ENCODE data around the gene SEL1L2.

The SEL1L2 gene

GRCh38 chr20:13844296-13844695 is 146.1 kb downstream of the SEL1L2 start:
- no peak overlapping the region for H3K27ac ChIP-seq
- no peak overlapping the region for H2AFZ ChIP-seq (ENCODE audit: low read depth)
- no peaks in the 10 kb centered on the region for H3K4me1 ChIP-seq (ENCODE audit: low read depth, poor library complexity, severe bottlenecking)
- H3K9ac ChIP-seq, result no peak overlapping the region
- no peaks in the 10 kb centered on the region for H4K20me1 ChIP-seq (ENCODE audit: insufficient read depth)
- no peaks in the 10 kb centered on the region for H3K36me3 ChIP-seq (ENCODE audit: insufficient read depth)
- no peak overlapping the region for H3K4me3 ChIP-seq (IDR thresholded peaks at IDR 0.05; ENCODE audit: insufficient read depth, low read depth, low read length)
- TF ChIP-seq CTCF (conservative IDR thresholded peaks at IDR 0.05; ENCODE audit: low read depth, low read length), result no peak
- no peaks in the 10 kb centered on the region for H3K27me3 ChIP-seq (ENCODE audit: insufficient read depth, low read depth)
- H3K79me2 ChIP-seq (ENCODE audit: insufficient read depth, low read depth), result no peaks in the 10 kb centered on the region
- no peak overlapping the region for H3K4me2 ChIP-seq

GRCh38 chr20:13841206-13841605 is 149.2 kb downstream of the SEL1L2 start:
- H4K20me1 ChIP-seq (ENCODE audit: insufficient read depth), result no peaks in the 10 kb centered on the region

GRCh38 chr20:13840093-13840465 is 150.3 kb downstream of the SEL1L2 start:
- H3K9ac ChIP-seq, result no peak overlapping the region
- H3K4me1 ChIP-seq (ENCODE audit: low read depth, poor library complexity, severe bottlenecking), result no peaks in the 10 kb centered on the region
- H3K36me3 ChIP-seq (ENCODE audit: insufficient read depth), result no peaks in the 10 kb centered on the region
- no peaks in the 10 kb centered on the region for H3K79me2 ChIP-seq (ENCODE audit: insufficient read depth, low read depth)
- no peak overlapping the region for H3K4me3 ChIP-seq (IDR thresholded peaks at IDR 0.05; ENCODE audit: insufficient read depth, low read depth, low read length)
- TF ChIP-seq CTCF (conservative IDR thresholded peaks at IDR 0.05; ENCODE audit: low read depth, low read length), result no peak
- no peaks in the 10 kb centered on the region for H3K27me3 ChIP-seq (ENCODE audit: insufficient read depth, low read depth)
- H2AFZ ChIP-seq (ENCODE audit: low read depth), result no peak overlapping the region
- no peaks in the 10 kb centered on the region for H4K20me1 ChIP-seq (ENCODE audit: insufficient read depth)
- H3K4me2 ChIP-seq, result no peak overlapping the region
- H3K27ac ChIP-seq, result no peak overlapping the region

More at GRCh38 chr20:13841206-13841605, 149.2 kb downstream of the SEL1L2 start:
- Histone ChIP-seq H3K4me3 (IDR thresholded peaks at IDR 0.05; ENCODE audit: insufficient read depth, low read depth, low read length) (no peak overlapping the region), H2AFZ (ENCODE audit: low read depth) (no peak overlapping the region), H3K4me2 (no peak overlapping the region), H3K79me2 (ENCODE audit: insufficient read depth, low read depth) (no peaks in the 10 kb centered on the region), H3K4me1 (ENCODE audit: low read depth, poor library complexity, severe bottlenecking) (no peaks in the 10 kb centered on the region), H3K27me3 (ENCODE audit: insufficient read depth, low read depth) (no peaks in the 10 kb centered on the region), H3K36me3 (ENCODE audit: insufficient read depth) (no peaks in the 10 kb centered on the region), H3K9ac (no peak overlapping the region), H3K27ac (no peak overlapping the region)
- TF ChIP-seq CTCF (conservative IDR thresholded peaks at IDR 0.05; ENCODE audit: low read depth, low read length), result no peak

GRCh38 chr20:13839421-13840092 is 150.9 kb downstream of the SEL1L2 start:
- no peaks in the 10 kb centered on the region for H3K4me1 ChIP-seq (ENCODE audit: low read depth, poor library complexity, severe bottlenecking)
- no peaks in the 10 kb centered on the region for H3K27me3 ChIP-seq (ENCODE audit: insufficient read depth, low read depth)
- H3K4me2 ChIP-seq, result no peak overlapping the region
- no peak for TF ChIP-seq CTCF (conservative IDR thresholded peaks at IDR 0.05; ENCODE audit: low read depth, low read length)
- no peaks in the 10 kb centered on the region for H3K36me3 ChIP-seq (ENCODE audit: insufficient read depth)
- H3K27ac ChIP-seq, result no peak overlapping the region
- no peak overlapping the region for H2AFZ ChIP-seq (ENCODE audit: low read depth)
- H3K4me3 ChIP-seq (IDR thresholded peaks at IDR 0.05; ENCODE audit: insufficient read depth, low read depth, low read length), result no peak overlapping the region
- H3K9ac ChIP-seq, result no peak overlapping the region
- H4K20me1 ChIP-seq (ENCODE audit: insufficient read depth), result no peaks in the 10 kb centered on the region
- H3K79me2 ChIP-seq (ENCODE audit: insufficient read depth, low read depth), result no peaks in the 10 kb centered on the region
